SHP77 treated with DMSO at 0.1 percent for 48 hours (cell line): ENCODE data around the gene MAGI1.

Source experiments
- DNase-seq: peaks from one replicate; lab custom pipeline; 2025; lab: John Stamatoyannopoulos, UW

MAGI1 gene

GRCh38 chr3:65793495-65794200, 245.1 kb downstream of the MAGI1 start:
- no peak for DNase-seq

GRCh38 chr3:65788461-65788860, 250.3 kb downstream of the MAGI1 start:
- DNase-seq = no peak

- DNase-seq = no peak
Observed at GRCh38 chr3:65787827-65788226, 250.9 kb downstream of the MAGI1 start.

- DNase-seq = no peak
Observed at GRCh38 chr3:65787340-65787739, 251.4 kb downstream of the MAGI1 start.

- DNase-seq = no peak
Observed at GRCh38 chr3:65786890-65787289, 251.8 kb downstream of the MAGI1 start.

- peak; percentile 30 for DNase-seq
Observed at GRCh38 chr3:65785065-65785645, 253.6 kb downstream of the MAGI1 start.

GRCh38 chr3:65783117-65783516, 255.6 kb downstream of the MAGI1 start:
- no peak for DNase-seq

- no peak for DNase-seq
Observed at GRCh38 chr3:65781594-65781993, 257.1 kb downstream of the MAGI1 start.

- no peak for DNase-seq
Observed at GRCh38 chr3:65779390-65779789, 259.3 kb downstream of the MAGI1 start.

- no peak for DNase-seq
Observed at GRCh38 chr3:65778968-65779367, 259.8 kb downstream of the MAGI1 start.

GRCh38 chr3:65777050-65777449, 261.7 kb downstream of the MAGI1 start:
- DNase-seq = no peak

GRCh38 chr3:65776494-65776893, 262.2 kb downstream of the MAGI1 start:
- DNase-seq = no peak

- DNase-seq = no peak
Observed at GRCh38 chr3:65776081-65776480, 262.6 kb downstream of the MAGI1 start.

- no peak for DNase-seq
Observed at GRCh38 chr3:65772758-65773157, 266.0 kb downstream of the MAGI1 start.

- no peak for DNase-seq
Observed at GRCh38 chr3:65767551-65767950, 271.2 kb downstream of the MAGI1 start.

GRCh38 chr3:65762235-65762580, 276.5 kb downstream of the MAGI1 start:
- no peak for DNase-seq

GRCh38 chr3:65761446-65762234, 277.1 kb downstream of the MAGI1 start:
- DNase-seq = no peak

GRCh38 chr3:65758876-65759598, 279.7 kb downstream of the MAGI1 start:
- DNase-seq = no peak

- no peak for DNase-seq
Observed at GRCh38 chr3:65758438-65758837, 280.3 kb downstream of the MAGI1 start.

- DNase-seq = no peak
Observed at GRCh38 chr3:65752636-65753035, 286.1 kb downstream of the MAGI1 start.

GRCh38 chr3:65751123-65751700, 287.5 kb downstream of the MAGI1 start:
- no peak for DNase-seq

- DNase-seq = no peak
Observed at GRCh38 chr3:65749066-65749465, 289.7 kb downstream of the MAGI1 start.
